SK-N-SH treated with all-trans-retinoic acid at 6 μM for 48 hours (cell line): ENCODE data around the gene UBE2H.

ENCODE experiments used
- ATAC-seq: fragments of 200-7000 bp; cut with Tn5 transposase; 3 replicates; pipeline ENCODE4 v1.9.1; 2020; ENCODE audit warnings: mild to moderate bottlenecking, moderate library complexity
- ARNTL ChIP-seq: fragments of 450-650 bp; formaldehyde crosslinking; IDR thresholded peaks from 2 replicates; pipeline ENCODE4 v1.5.0; 2020; ENCODE audit warnings: low read depth, mild to moderate bottlenecking, moderate library complexity, borderline replicate concordance
- BACH2 ChIP-seq: fragments of 250-450 bp; sonication (Bioruptor Pico); IDR thresholded peaks from 2 replicates; pipeline ENCODE4 v1.9.0; 2021; ENCODE audit warnings: mild to moderate bottlenecking, borderline replicate concordance
- CSDC2 ChIP-seq: fragments of 250-450 bp; sonication (Bioruptor Pico); IDR thresholded peaks from 2 replicates; pipeline ENCODE4 v1.5.0; 2020; ENCODE audit warnings: mild to moderate bottlenecking, moderate library complexity
- ESRRG ChIP-seq: fragments of 250-450 bp; sonication (Bioruptor Pico); IDR thresholded peaks from 2 replicates; pipeline ENCODE4 v1.6.1; 2021; ENCODE audit warnings: mild to moderate bottlenecking
- GLIS3 ChIP-seq: fragments of 250-450 bp; sonication (Bioruptor Pico); IDR thresholded peaks from 2 replicates; pipeline ENCODE4 v1.5.0; 2020; ENCODE audit warnings: mild to moderate bottlenecking, moderate library complexity
- ISL1 ChIP-seq: fragments of 250-450 bp; sonication (Bioruptor Pico); IDR thresholded peaks from 2 replicates; pipeline ENCODE4 v2.1.2; 2022; ENCODE audit warnings: mild to moderate bottlenecking, moderate library complexity
- OSR1 ChIP-seq: fragments of 250-450 bp; sonication (Bioruptor Pico); IDR thresholded peaks from 2 replicates; pipeline ENCODE4 v1.8.0; 2022; ENCODE audit warnings: moderate library complexity, mild to moderate bottlenecking, inconsistent platforms
- PPARA ChIP-seq: fragments of 250-450 bp; sonication (Bioruptor Pico); IDR thresholded peaks from 2 replicates; pipeline ENCODE4 v1.5.0; 2020; ENCODE audit warnings: mild to moderate bottlenecking, borderline replicate concordance
- RARB ChIP-seq: fragments of 250-450 bp; sonication (Bioruptor Pico); IDR thresholded peaks from 2 replicates; pipeline ENCODE4 v1.8.0; 2021; ENCODE audit warnings: mild to moderate bottlenecking, moderate library complexity
- SNAI2 ChIP-seq: fragments of 250-450 bp; sonication (Bioruptor Pico); IDR thresholded peaks from 2 replicates; pipeline ENCODE4 v1.5.0; 2020; ENCODE audit warnings: mild to moderate bottlenecking, moderate library complexity
- TCF4 ChIP-seq: fragments of 250-450 bp; sonication (Bioruptor Pico); IDR thresholded peaks from 2 replicates; pipeline ENCODE4 v1.8.0; 2021; ENCODE audit warnings: mild to moderate bottlenecking, moderate library complexity, borderline replicate concordance
- TOX ChIP-seq: fragments of 250-450 bp; sonication (Bioruptor Pico); IDR thresholded peaks from 2 replicates; pipeline ENCODE4 v1.8.0; 2021; ENCODE audit warnings: mild to moderate bottlenecking, moderate library complexity, borderline replicate concordance
- ZC3H10 ChIP-seq: fragments of 250-450 bp; sonication (Bioruptor Pico); IDR thresholded peaks from 2 replicates; pipeline ENCODE4 v1.5.1; 2021; ENCODE audit warnings: mild to moderate bottlenecking, moderate library complexity
- ZFP3 ChIP-seq: fragments of 250-450 bp; sonication (Bioruptor Pico); IDR thresholded peaks from 2 replicates; pipeline ENCODE4 v1.5.0; 2020; ENCODE audit warnings: mild to moderate bottlenecking, moderate library complexity
- ZFP30 ChIP-seq: fragments of 450-650 bp; formaldehyde crosslinking; IDR thresholded peaks from 2 replicates; pipeline ENCODE4 v1.5.0; 2022; ENCODE audit warnings: mild to moderate bottlenecking, moderate library complexity
- ZNF70 ChIP-seq: fragments of 450-650 bp; formaldehyde crosslinking; IDR thresholded peaks from 2 replicates; pipeline ENCODE4 v1.5.0; 2020; ENCODE audit warnings: mild to moderate bottlenecking, moderate library complexity
- ZNF8 ChIP-seq: fragments of 450-650 bp; formaldehyde crosslinking; IDR thresholded peaks from 2 replicates; pipeline ENCODE4 v1.5.0; 2020; ENCODE audit warnings: mild to moderate bottlenecking, moderate library complexity
- TF ChIP-seq, protein P1 (sequence below): fragments of 250-450 bp; sonication (Bioruptor Pico); IDR thresholded peaks from 2 replicates; pipeline ENCODE4 v1.8.0; 2020; ENCODE audit warnings: mild to moderate bottlenecking, moderate library complexity, borderline replicate concordance
- TF ChIP-seq, protein P2 (sequence below): fragments of 250-450 bp; sonication (Bioruptor Pico); IDR thresholded peaks from 2 replicates; pipeline ENCODE4 v1.5.0; 2020; ENCODE audit warnings: mild to moderate bottlenecking, moderate library complexity
- TF ChIP-seq, protein P3 (sequence below): fragments of 250-450 bp; sonication (Bioruptor Pico); IDR thresholded peaks from 2 replicates; pipeline ENCODE4 v1.5.1; 2020; ENCODE audit warnings: low read depth, mild to moderate bottlenecking, moderate library complexity
- TF ChIP-seq, protein P4 (sequence below): fragments of 250-450 bp; sonication (Bioruptor Pico); IDR thresholded peaks from 2 replicates; pipeline ENCODE4 v1.5.1; 2021; ENCODE audit warnings: mild to moderate bottlenecking, moderate library complexity
- TF ChIP-seq, protein P5 (sequence below): fragments of 250-450 bp; sonication (Bioruptor Pico); IDR thresholded peaks from 2 replicates; pipeline ENCODE4 v1.8.0; 2021; ENCODE audit warnings: low read depth, mild to moderate bottlenecking, moderate library complexity, borderline replicate concordance

The UBE2H gene

DNA sequence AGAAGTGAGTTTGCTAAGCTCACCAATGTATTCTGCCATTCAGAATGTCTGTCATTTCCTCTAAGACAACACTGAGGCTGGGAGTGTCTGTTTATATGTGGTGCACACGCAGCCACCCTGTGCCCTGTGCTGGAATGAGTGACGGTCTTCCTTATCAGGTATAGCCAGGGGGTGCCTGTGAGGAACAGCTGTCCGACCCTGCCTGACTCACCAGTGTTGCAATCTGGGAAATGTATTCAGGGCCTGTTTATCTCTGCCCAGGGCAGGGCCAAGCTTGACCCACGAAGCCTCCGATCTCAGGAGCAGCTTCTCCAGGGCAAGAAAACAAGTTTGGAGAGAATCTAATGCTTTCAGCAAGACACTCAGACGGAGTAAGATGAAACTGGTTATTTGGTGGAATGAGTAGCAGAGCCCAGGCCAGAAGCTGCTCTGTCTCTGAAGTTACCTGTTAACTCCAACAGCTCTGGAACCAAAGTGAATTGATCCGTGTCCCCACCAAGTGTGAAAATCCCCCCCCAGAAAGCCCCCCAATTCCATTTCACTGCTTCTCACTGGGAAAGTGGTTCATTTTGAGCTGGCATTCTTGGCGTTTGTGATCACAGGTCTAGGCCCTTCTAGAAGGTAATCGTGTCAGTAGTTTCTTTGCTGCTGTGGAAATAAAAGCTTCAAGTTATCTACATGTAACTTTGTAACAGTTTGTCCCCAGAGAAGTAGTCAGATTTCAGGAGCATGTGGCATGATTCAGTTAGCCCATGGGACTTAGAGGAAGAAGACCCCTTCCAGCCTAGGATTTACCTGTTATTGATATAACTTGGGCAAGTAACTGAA, 6.1 kb upstream of the UBE2H start:
- peak; percentile 78 for ATAC-seq
- TF ChIP-seq, protein P1, sequence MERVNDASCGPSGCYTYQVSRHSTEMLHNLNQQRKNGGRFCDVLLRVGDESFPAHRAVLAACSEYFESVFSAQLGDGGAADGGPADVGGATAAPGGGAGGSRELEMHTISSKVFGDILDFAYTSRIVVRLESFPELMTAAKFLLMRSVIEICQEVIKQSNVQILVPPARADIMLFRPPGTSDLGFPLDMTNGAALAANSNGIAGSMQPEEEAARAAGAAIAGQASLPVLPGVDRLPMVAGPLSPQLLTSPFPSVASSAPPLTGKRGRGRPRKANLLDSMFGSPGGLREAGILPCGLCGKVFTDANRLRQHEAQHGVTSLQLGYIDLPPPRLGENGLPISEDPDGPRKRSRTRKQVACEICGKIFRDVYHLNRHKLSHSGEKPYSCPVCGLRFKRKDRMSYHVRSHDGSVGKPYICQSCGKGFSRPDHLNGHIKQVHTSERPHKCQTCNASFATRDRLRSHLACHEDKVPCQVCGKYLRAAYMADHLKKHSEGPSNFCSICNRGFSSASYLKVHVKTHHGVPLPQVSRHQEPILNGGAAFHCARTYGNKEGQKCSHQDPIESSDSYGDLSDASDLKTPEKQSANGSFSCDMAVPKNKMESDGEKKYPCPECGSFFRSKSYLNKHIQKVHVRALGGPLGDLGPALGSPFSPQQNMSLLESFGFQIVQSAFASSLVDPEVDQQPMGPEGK: no peak
- TF ChIP-seq, protein P2, sequence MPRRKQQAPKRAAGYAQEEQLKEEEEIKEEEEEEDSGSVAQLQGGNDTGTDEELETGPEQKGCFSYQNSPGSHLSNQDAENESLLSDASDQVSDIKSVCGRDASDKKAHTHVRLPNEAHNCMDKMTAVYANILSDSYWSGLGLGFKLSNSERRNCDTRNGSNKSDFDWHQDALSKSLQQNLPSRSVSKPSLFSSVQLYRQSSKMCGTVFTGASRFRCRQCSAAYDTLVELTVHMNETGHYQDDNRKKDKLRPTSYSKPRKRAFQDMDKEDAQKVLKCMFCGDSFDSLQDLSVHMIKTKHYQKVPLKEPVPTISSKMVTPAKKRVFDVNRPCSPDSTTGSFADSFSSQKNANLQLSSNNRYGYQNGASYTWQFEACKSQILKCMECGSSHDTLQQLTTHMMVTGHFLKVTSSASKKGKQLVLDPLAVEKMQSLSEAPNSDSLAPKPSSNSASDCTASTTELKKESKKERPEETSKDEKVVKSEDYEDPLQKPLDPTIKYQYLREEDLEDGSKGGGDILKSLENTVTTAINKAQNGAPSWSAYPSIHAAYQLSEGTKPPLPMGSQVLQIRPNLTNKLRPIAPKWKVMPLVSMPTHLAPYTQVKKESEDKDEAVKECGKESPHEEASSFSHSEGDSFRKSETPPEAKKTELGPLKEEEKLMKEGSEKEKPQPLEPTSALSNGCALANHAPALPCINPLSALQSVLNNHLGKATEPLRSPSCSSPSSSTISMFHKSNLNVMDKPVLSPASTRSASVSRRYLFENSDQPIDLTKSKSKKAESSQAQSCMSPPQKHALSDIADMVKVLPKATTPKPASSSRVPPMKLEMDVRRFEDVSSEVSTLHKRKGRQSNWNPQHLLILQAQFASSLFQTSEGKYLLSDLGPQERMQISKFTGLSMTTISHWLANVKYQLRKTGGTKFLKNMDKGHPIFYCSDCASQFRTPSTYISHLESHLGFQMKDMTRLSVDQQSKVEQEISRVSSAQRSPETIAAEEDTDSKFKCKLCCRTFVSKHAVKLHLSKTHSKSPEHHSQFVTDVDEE (CRISPR knock-in tag): peak; percentile 57
- TF ChIP-seq ZFP3 (CRISPR knock-in tag): peak; percentile 45; the same call in 1 of the 2 replicates
- TF ChIP-seq OSR1: no peak
- TF ChIP-seq PPARA (CRISPR knock-in tag): no peak
- no peak for TF ChIP-seq CSDC2 (CRISPR knock-in tag)
- TF ChIP-seq BACH2 (CRISPR knock-in tag): no peak; the same call in 1 of the 2 replicates
- no peak for TF ChIP-seq ZC3H10 (CRISPR knock-in tag)
- no peak for TF ChIP-seq ESRRG (CRISPR knock-in tag)
- TF ChIP-seq, protein P3, sequence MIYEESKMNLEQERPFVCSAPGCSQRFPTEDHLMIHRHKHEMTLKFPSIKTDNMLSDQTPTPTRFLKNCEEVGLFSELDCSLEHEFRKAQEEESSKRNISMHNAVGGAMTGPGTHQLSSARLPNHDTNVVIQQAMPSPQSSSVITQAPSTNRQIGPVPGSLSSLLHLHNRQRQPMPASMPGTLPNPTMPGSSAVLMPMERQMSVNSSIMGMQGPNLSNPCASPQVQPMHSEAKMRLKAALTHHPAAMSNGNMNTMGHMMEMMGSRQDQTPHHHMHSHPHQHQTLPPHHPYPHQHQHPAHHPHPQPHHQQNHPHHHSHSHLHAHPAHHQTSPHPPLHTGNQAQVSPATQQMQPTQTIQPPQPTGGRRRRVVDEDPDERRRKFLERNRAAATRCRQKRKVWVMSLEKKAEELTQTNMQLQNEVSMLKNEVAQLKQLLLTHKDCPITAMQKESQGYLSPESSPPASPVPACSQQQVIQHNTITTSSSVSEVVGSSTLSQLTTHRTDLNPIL: 0 out of 2 replicates have a peak, but pooled peaks have one; percentile 22
- TF ChIP-seq, protein P4, sequence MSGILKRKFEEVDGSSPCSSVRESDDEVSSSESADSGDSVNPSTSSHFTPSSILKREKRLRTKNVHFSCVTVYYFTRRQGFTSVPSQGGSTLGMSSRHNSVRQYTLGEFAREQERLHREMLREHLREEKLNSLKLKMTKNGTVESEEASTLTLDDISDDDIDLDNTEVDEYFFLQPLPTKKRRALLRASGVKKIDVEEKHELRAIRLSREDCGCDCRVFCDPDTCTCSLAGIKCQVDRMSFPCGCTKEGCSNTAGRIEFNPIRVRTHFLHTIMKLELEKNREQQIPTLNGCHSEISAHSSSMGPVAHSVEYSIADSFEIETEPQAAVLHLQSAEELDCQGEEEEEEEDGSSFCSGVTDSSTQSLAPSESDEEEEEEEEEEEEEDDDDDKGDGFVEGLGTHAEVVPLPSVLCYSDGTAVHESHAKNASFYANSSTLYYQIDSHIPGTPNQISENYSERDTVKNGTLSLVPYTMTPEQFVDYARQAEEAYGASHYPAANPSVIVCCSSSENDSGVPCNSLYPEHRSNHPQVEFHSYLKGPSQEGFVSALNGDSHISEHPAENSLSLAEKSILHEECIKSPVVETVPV (CRISPR knock-in tag): no peak
- TF ChIP-seq ISL1 (CRISPR knock-in tag): 0 out of 2 replicates have a peak, but pooled peaks have one; percentile 32
- TF ChIP-seq ZNF8 (CRISPR knock-in tag): no peak
- TF ChIP-seq SNAI2 (CRISPR knock-in tag): no peak
- TF ChIP-seq ZFP30: no peak
- TF ChIP-seq RARB: no peak
- TF ChIP-seq ZNF70 (CRISPR knock-in tag): no peak
- TF ChIP-seq, protein P5, sequence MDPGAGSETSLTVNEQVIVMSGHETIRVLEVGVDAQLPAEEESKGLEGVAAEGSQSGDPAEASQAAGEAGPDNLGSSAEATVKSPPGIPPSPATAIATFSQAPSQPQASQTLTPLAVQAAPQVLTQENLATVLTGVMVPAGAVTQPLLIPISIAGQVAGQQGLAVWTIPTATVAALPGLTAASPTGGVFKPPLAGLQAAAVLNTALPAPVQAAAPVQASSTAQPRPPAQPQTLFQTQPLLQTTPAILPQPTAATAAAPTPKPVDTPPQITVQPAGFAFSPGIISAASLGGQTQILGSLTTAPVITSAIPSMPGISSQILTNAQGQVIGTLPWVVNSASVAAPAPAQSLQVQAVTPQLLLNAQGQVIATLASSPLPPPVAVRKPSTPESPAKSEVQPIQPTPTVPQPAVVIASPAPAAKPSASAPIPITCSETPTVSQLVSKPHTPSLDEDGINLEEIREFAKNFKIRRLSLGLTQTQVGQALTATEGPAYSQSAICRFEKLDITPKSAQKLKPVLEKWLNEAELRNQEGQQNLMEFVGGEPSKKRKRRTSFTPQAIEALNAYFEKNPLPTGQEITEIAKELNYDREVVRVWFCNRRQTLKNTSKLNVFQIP (CRISPR knock-in tag): no peak
- TF ChIP-seq ARNTL (CRISPR knock-in tag): no peak
- TF ChIP-seq TCF4 (CRISPR knock-in tag): peak; percentile 43; the same call in 1 of the 2 replicates
- TF ChIP-seq GLIS3 (CRISPR knock-in tag): no peak
- TF ChIP-seq TOX (CRISPR knock-in tag): no peak

GRCh38 chr7:129955993-129956543, 3.3 kb upstream of the UBE2H start:
- no peak for ATAC-seq
- no peak for TF ChIP-seq SNAI2 (CRISPR knock-in tag)
- no peak for TF ChIP-seq ISL1 (CRISPR knock-in tag)
- TF ChIP-seq GLIS3 (CRISPR knock-in tag): no peak
